ENCODE results near the gene BPNT1.
"Not testable (repeated sequence)": the region's sequence is repeated elsewhere in the genome, so short reads cannot be mapped to it uniquely, and the experiment has no call there.

BPNT1 gene

GRCh38 chr1:220119043-220119512, 29.5 kb upstream of the BPNT1 start:
- H3K9me2 ChIP-seq (replicated peaks; ENCODE audit: low read depth, low read length), result no peaks in the 10 kb centered on the region
- no peak overlapping the region for H3K9ac ChIP-seq (ENCODE audit: low read depth, low read length, poor library complexity, severe bottlenecking)
- H3F3A ChIP-seq (ENCODE audit: low read depth), result 0 out of 2 replicates have a peak, but pooled peaks cover 4% of the 10 kb centered on the region
- no peaks in the 10 kb centered on the region for H3K9me3 ChIP-seq (ENCODE audit: insufficient read depth, low read depth, low read length)
- H3K4me3 ChIP-seq (ENCODE audit: low read length, poor library complexity, severe bottlenecking), result no peak overlapping the region
- H3K27me3 ChIP-seq (ENCODE audit: insufficient read depth, low read length, poor library complexity, severe bottlenecking), result no peaks in the 10 kb centered on the region
- no peak overlapping the region for H3K4me2 ChIP-seq (ENCODE audit: low read depth, low read length, poor library complexity, severe bottlenecking)
- peaks cover 32% of the 10 kb centered on the region; the same call in 1 of the 2 replicates for H3K36me3 ChIP-seq (ENCODE audit: insufficient read depth, low read length)
- H3K79me2 ChIP-seq (ENCODE audit: insufficient read depth, low read length), result no peaks in the 10 kb centered on the region
- TF ChIP-seq, protein P1, sequence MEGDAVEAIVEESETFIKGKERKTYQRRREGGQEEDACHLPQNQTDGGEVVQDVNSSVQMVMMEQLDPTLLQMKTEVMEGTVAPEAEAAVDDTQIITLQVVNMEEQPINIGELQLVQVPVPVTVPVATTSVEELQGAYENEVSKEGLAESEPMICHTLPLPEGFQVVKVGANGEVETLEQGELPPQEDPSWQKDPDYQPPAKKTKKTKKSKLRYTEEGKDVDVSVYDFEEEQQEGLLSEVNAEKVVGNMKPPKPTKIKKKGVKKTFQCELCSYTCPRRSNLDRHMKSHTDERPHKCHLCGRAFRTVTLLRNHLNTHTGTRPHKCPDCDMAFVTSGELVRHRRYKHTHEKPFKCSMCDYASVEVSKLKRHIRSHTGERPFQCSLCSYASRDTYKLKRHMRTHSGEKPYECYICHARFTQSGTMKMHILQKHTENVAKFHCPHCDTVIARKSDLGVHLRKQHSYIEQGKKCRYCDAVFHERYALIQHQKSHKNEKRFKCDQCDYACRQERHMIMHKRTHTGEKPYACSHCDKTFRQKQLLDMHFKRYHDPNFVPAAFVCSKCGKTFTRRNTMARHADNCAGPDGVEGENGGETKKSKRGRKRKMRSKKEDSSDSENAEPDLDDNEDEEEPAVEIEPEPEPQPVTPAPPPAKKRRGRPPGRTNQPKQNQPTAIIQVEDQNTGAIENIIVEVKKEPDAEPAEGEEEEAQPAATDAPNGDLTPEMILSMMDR (conservative IDR thresholded peaks at IDR 0.05; ENCODE audit: low read length), result no peak
- no peak for TF ChIP-seq EZH2phosphoT487 (IDR thresholded peaks at IDR 0.05; ENCODE audit: borderline replicate concordance)
- H3K4me1 ChIP-seq (ENCODE audit: insufficient read depth, low read length, poor library complexity, severe bottlenecking), result no peaks in the 10 kb centered on the region
- no peak overlapping the region for H2AFZ ChIP-seq (ENCODE audit: low read length)
- no peaks in the 10 kb centered on the region for H4K20me1 ChIP-seq (ENCODE audit: insufficient read depth, low read length, poor library complexity, severe bottlenecking)

GRCh38 chr1:220113136-220113695, 23.6 kb upstream of the BPNT1 start:
- H2AFZ ChIP-seq (ENCODE audit: low read length), result no peak overlapping the region
- H3F3A ChIP-seq (ENCODE audit: low read depth), result no peaks in the 10 kb centered on the region
- no peaks in the 10 kb centered on the region for H3K27me3 ChIP-seq (ENCODE audit: insufficient read depth, low read length, poor library complexity, severe bottlenecking)
- peaks cover 54% of the 10 kb centered on the region; the same call in 1 of the 2 replicates for H3K36me3 ChIP-seq (ENCODE audit: insufficient read depth, low read length)
- no peak for TF ChIP-seq EZH2phosphoT487 (IDR thresholded peaks at IDR 0.05; ENCODE audit: borderline replicate concordance)
- TF ChIP-seq, protein P1 (conservative IDR thresholded peaks at IDR 0.05; ENCODE audit: low read length), result peak; percentile 84
- no peaks in the 10 kb centered on the region for H3K9me2 ChIP-seq (replicated peaks; ENCODE audit: low read depth, low read length)
- H3K79me2 ChIP-seq (ENCODE audit: insufficient read depth, low read length), result no peaks in the 10 kb centered on the region
- no peaks in the 10 kb centered on the region for H4K20me1 ChIP-seq (ENCODE audit: insufficient read depth, low read length, poor library complexity, severe bottlenecking)
- no peaks in the 10 kb centered on the region for H3K4me1 ChIP-seq (ENCODE audit: insufficient read depth, low read length, poor library complexity, severe bottlenecking)
- H3K9ac ChIP-seq (ENCODE audit: low read depth, low read length, poor library complexity, severe bottlenecking), result no peak overlapping the region
- no peaks in the 10 kb centered on the region for H3K9me3 ChIP-seq (ENCODE audit: insufficient read depth, low read depth, low read length)
- no peak overlapping the region for H3K4me2 ChIP-seq (ENCODE audit: low read depth, low read length, poor library complexity, severe bottlenecking)
- H3K4me3 ChIP-seq (ENCODE audit: low read length, poor library complexity, severe bottlenecking), result no peak overlapping the region

- H4K20me1 ChIP-seq (ENCODE audit: insufficient read depth, low read length, poor library complexity, severe bottlenecking); H2AFZ ChIP-seq (ENCODE audit: low read length); H3K4me2 ChIP-seq (ENCODE audit: low read depth, low read length, poor library complexity, severe bottlenecking); H3F3A ChIP-seq (ENCODE audit: low read depth); H3K9ac ChIP-seq (ENCODE audit: low read depth, low read length, poor library complexity, severe bottlenecking); H3K9me3 ChIP-seq (ENCODE audit: insufficient read depth, low read depth, low read length); H3K4me1 ChIP-seq (ENCODE audit: insufficient read depth, low read length, poor library complexity, severe bottlenecking); H3K4me3 ChIP-seq (ENCODE audit: low read length, poor library complexity, severe bottlenecking); H3K9me2 ChIP-seq (replicated peaks; ENCODE audit: low read depth, low read length); H3K27me3 ChIP-seq (ENCODE audit: insufficient read depth, low read length, poor library complexity, severe bottlenecking); H3K79me2 ChIP-seq (ENCODE audit: insufficient read depth, low read length): not testable (repeated sequence)
- peaks cover 52% of the 10 kb centered on the region; the same call in 1 of the 2 replicates for H3K36me3 ChIP-seq (ENCODE audit: insufficient read depth, low read length)
Observed at GRCh38 chr1:220112600-220112999, 23.0 kb upstream of the BPNT1 start.

- H3F3A ChIP-seq (ENCODE audit: low read depth); H3K79me2 ChIP-seq (ENCODE audit: insufficient read depth, low read length); H4K20me1 ChIP-seq (ENCODE audit: insufficient read depth, low read length, poor library complexity, severe bottlenecking); H3K27me3 ChIP-seq (ENCODE audit: insufficient read depth, low read length, poor library complexity, severe bottlenecking); H3K4me3 ChIP-seq (ENCODE audit: low read length, poor library complexity, severe bottlenecking); H2AFZ ChIP-seq (ENCODE audit: low read length); H3K9ac ChIP-seq (ENCODE audit: low read depth, low read length, poor library complexity, severe bottlenecking); H3K9me2 ChIP-seq (replicated peaks; ENCODE audit: low read depth, low read length); H3K4me2 ChIP-seq (ENCODE audit: low read depth, low read length, poor library complexity, severe bottlenecking); H3K4me1 ChIP-seq (ENCODE audit: insufficient read depth, low read length, poor library complexity, severe bottlenecking); H3K9me3 ChIP-seq (ENCODE audit: insufficient read depth, low read depth, low read length): not testable (repeated sequence)
- H3K36me3 ChIP-seq (ENCODE audit: insufficient read depth, low read length), result peaks cover 61% of the 10 kb centered on the region
Observed at GRCh38 chr1:220110473-220110872, 20.9 kb upstream of the BPNT1 start.
